ENCODE measurements around the gene RPEL1. TPM values are rescaled to one million over a fixed set of nuclear protein-coding genes. Genes with fewer than 3 reads are reported as not detected.

Gene RPEL1
- total and polyA plus RNA-seq, 2 of the 8 experiments (the other 6 are each of a cell fraction or from before 2014, with no cell fraction given) = 0.12 TPM; not detected in 1

GRCh38 chr10:103203466-103203865 is 42.2 kb upstream of the RPEL1 start:
- H3K23ac ChIP-seq (ENCODE audit: insufficient read length) = no peak overlapping the region
- peak overlapping the region; percentile 6 for H3K4ac ChIP-seq (replicated peaks; ENCODE audit: insufficient read length, low read depth, low read length)
- peak overlapping the region; percentile 66; the same call in 1 of the 2 replicates for H3K18ac ChIP-seq (ENCODE audit: extremely low read depth, low read length)
- FAIRE-seq (no peak), DNase-seq (ENCODE audit: low read depth in 1 of 2, low spot score in 2 of 2) (no peak)
- H2BK120ac ChIP-seq (replicated peaks; ENCODE audit: low read depth, low read length) = peak overlapping the region; percentile 93
- H3K4me2 ChIP-seq (ENCODE audit: insufficient read depth in 1 of 2, low read depth in 2 of 2, low read length in 2 of 2) = no peak overlapping the region
- no peaks in the 10 kb centered on the region for H3K79me2 ChIP-seq (ENCODE audit: control insufficient read depth in 1 of 2, insufficient read depth in 2 of 2, low read length in 2 of 2)
- no peaks in the 10 kb centered on the region for H3K79me1 ChIP-seq (ENCODE audit: low read depth, low read length)
- no peak overlapping the region for H3K9ac ChIP-seq (replicated peaks in 1 of 4; ENCODE audit: extremely low read depth in 1 of 4, low read depth in 3 of 4, low read length in 3 of 4)
- no peak overlapping the region for H4K8ac ChIP-seq (ENCODE audit: extremely low read depth, insufficient read depth, low read length)
- H2BK20ac ChIP-seq (ENCODE audit: low read length) = peak overlapping the region; percentile 99
- CTCF ChIA-PET (ENCODE audit: partially characterized antibody) = interaction anchor here (0.6 to 2.9 kb wide), 5 partner anchors 17 to 80 kb away, joined by 3 to 9 read pairs (median 3); no protein-coding TSS in a partner anchor
- H3K4me3 ChIP-seq (ENCODE audit: extremely low read depth in 1 of 4, insufficient read depth in 2 of 4, low read depth in 3 of 4, low read length in 4 of 4) = no peak overlapping the region
- no peaks in the 10 kb centered on the region for H3K27me3 ChIP-seq (replicated peaks in 1 of 4; ENCODE audit: control insufficient read depth in 3 of 4, extremely low read depth in 1 of 4, insufficient read depth in 3 of 4, low read length in 3 of 4)
- H4K91ac ChIP-seq (replicated peaks; ENCODE audit: insufficient read length, low read length) = peak overlapping the region; percentile 36
- no peak overlapping the region for H3K56ac ChIP-seq (replicated peaks; ENCODE audit: insufficient read length, low read depth, low read length)
- POLR2A ChIA-PET (ENCODE audit: partially characterized antibody) = interaction anchor here (0.6 to 2.0 kb wide), 5 partner anchors 10 to 395 kb away, joined by 3 to 11 read pairs (median 4); no protein-coding TSS in a partner anchor
- H3K14ac ChIP-seq (ENCODE audit: insufficient read length) = no peak overlapping the region
- 0 out of 2 replicates have a peak overlapping the region, but pooled peaks have one; percentile 72 for H2BK15ac ChIP-seq (ENCODE audit: low read length)
- no peak overlapping the region for H2AFZ ChIP-seq (ENCODE audit: low read length)
- WGBS, 2 experiments (ENCODE audit: extremely low coverage in 1 of 2, insufficient coverage in 1 of 2, insufficient read length in 1 of 2, insufficient replicate concordance in 2 of 2, low coverage in 1 of 2, low lambda C conversion rate in 2 of 2, missing lambda C conversion rate in 1 of 2) = 100% methylated on average over 3 of the region's 3 CpGs; no CpG with 5 or more reads in 1 of the 2 experiments
- H3K23me2 ChIP-seq (ENCODE audit: low read depth, low read length) = no peaks in the 10 kb centered on the region
- H4K5ac ChIP-seq (ENCODE audit: insufficient read length, low read depth, low read length) = no peak overlapping the region
- peaks cover 3 to 5% of the 10 kb centered on the region in 2 experiments for H3K9me3 ChIP-seq (ENCODE audit: insufficient read depth in 2 of 2, low read depth in 1 of 2, low read length in 1 of 2)
- peak overlapping the region; percentile 98 for H2BK12ac ChIP-seq (ENCODE audit: low read depth, low read length)
- no peak overlapping the region for H3K27ac ChIP-seq (ENCODE audit: low read depth, low read length)
- H2AK5ac ChIP-seq (ENCODE audit: low read depth, low read length) = peak overlapping the region; percentile 95; the same call in 1 of the 2 replicates
- peaks cover 3 to 14% (median 8%) of the 10 kb centered on the region in 4 experiments; a peak in 5 of 7 replicates for H3K4me1 ChIP-seq (replicated peaks in 1 of 4; ENCODE audit: control insufficient read depth in 3 of 4, insufficient read depth in 4 of 4, low read length in 3 of 4)
- H3K36me3 ChIP-seq (ENCODE audit: control insufficient read depth in 2 of 4, insufficient read depth in 4 of 4, low read length in 3 of 4) = no peaks in the 10 kb centered on the region
- no peaks in the 10 kb centered on the region for H4K20me1 ChIP-seq (replicated peaks in 1 of 2; ENCODE audit: control insufficient read depth in 1 of 2, insufficient read depth in 2 of 2, low read length in 2 of 2)
- H2BK5ac ChIP-seq (ENCODE audit: low read depth, low read length) = peak overlapping the region; percentile 88; the same call in 1 of the 2 replicates
- TF ChIP-seq YY1 (IDR thresholded peaks at IDR 0.05; ENCODE audit: low read depth, low read length) = no peak
- no peak for TF ChIP-seq RAD21 (IDR thresholded peaks at IDR 0.05 in 1 of 2, conservative IDR thresholded peaks at IDR 0.05 in 1 of 2; ENCODE audit: low read depth in 2 of 2, low read length in 2 of 2)
- TF ChIP-seq JUND (IDR thresholded peaks at IDR 0.05; ENCODE audit: low read length) = no peak
- no peak for TF ChIP-seq BRCA1 (IDR thresholded peaks at IDR 0.05; ENCODE audit: low read depth, low read length)
- TF ChIP-seq CREB1 (IDR thresholded peaks at IDR 0.05) = no peak
- TF ChIP-seq SIN3A (conservative IDR thresholded peaks at IDR 0.05 in 1 of 2, IDR thresholded peaks at IDR 0.05 in 1 of 2; ENCODE audit: low read depth in 1 of 2, low read length in 2 of 2) = no peak
- TF ChIP-seq, protein P1, sequence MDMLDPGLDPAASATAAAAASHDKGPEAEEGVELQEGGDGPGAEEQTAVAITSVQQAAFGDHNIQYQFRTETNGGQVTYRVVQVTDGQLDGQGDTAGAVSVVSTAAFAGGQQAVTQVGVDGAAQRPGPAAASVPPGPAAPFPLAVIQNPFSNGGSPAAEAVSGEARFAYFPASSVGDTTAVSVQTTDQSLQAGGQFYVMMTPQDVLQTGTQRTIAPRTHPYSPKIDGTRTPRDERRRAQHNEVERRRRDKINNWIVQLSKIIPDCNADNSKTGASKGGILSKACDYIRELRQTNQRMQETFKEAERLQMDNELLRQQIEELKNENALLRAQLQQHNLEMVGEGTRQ (IDR thresholded peaks at IDR 0.05; ENCODE audit: low read length) = no peak
- no peak for TF ChIP-seq EP300 (IDR thresholded peaks at IDR 0.05; ENCODE audit: borderline replicate concordance in 1 of 2, low read depth in 2 of 2, low read length in 2 of 2)
- TF ChIP-seq E2F6 (IDR thresholded peaks at IDR 0.05) = no peak
- no peak for TF ChIP-seq CBX5 (IDR thresholded peaks at IDR 0.05; ENCODE audit: low read depth, low read length)
- TF ChIP-seq CEBPB (IDR thresholded peaks at IDR 0.05; ENCODE audit: low read depth, low read length) = no peak
